Natural killer cell (primary cell): ENCODE results near the gene SMIM28. TPM values are rescaled to one million over a fixed set of nuclear protein-coding genes. Genes with fewer than 3 reads are reported as not detected.

Experiments used
- ATAC-seq, 3 donors: fragments of 150-1000 bp in 2 of 3; fragments of 200-7000 bp in 1 of 3; cut with Tn5 transposase; 1 replicate in 1 of 3; 2 replicates in 2 of 3; pipeline ENCODE4 v1.10.0; 2021; ENCODE audit warnings: mild to moderate bottlenecking in 2 of 3, moderate library complexity in 2 of 3
- DNase-seq, 2 donors: peaks; one replicate each; pipeline versions ENCODE4 v3.0.0 to v3.0.0-alpha.2; 2013 to 2021; ENCODE audit warnings: mixed read lengths in 1 of 2
- H3K27ac ChIP-seq: one replicate; pipeline ENCODE4 v1.5.1; 2013; ENCODE audit warnings: mild to moderate bottlenecking, low read length
- H3K27me3 ChIP-seq: one replicate; pipeline ENCODE4 v1.6.1; 2013; ENCODE audit warnings: low read length; ENCODE audit not compliant: control insufficient read depth, insufficient read depth
- H3K36me3 ChIP-seq: one replicate; pipeline ENCODE4 v1.6.1; 2013; ENCODE audit warnings: low read length; ENCODE audit not compliant: control insufficient read depth, insufficient read depth
- H3K4me1 ChIP-seq: one replicate; pipeline ENCODE4 v1.6.1; 2013; ENCODE audit warnings: low read length; ENCODE audit not compliant: control insufficient read depth, insufficient read depth
- H3K4me3 ChIP-seq: one replicate; pipeline ENCODE4 v1.5.1; 2013; ENCODE audit warnings: low read length
- H3K9me3 ChIP-seq: one replicate; pipeline ENCODE4 v1.6.1; 2013; ENCODE audit warnings: low read length; ENCODE audit not compliant: control insufficient read depth, insufficient read depth
- H3K27ac Mint-ChIP-seq, 2 donors: one replicate each; pipeline ENCODE4 v1.8.0; 2022; ENCODE audit warnings: mild to moderate bottlenecking in 2 of 2, mixed read lengths in 2 of 2, moderate library complexity in 1 of 2
- H3K27me3 Mint-ChIP-seq, 2 donors: one replicate each; pipeline ENCODE4 v1.8.0; 2022; ENCODE audit warnings: low read depth in 2 of 2, mixed read lengths in 2 of 2
- H3K36me3 Mint-ChIP-seq: one replicate; pipeline ENCODE4 v1.8.0; 2022; ENCODE audit warnings: mixed read lengths
- H3K4me1 Mint-ChIP-seq, 2 donors: one replicate each; pipeline ENCODE4 v1.8.0; 2022; ENCODE audit warnings: mixed read lengths in 2 of 2
- H3K4me3 Mint-ChIP-seq: one replicate; pipeline ENCODE4 v1.8.0; 2022; ENCODE audit warnings: mild to moderate bottlenecking, moderate library complexity, mixed read lengths
- H3K9me3 Mint-ChIP-seq, 2 donors: one replicate each; pipeline ENCODE4 v1.8.0; 2022; ENCODE audit warnings: mixed read lengths in 2 of 2
- CTCF ChIP-seq: fragments of 200-600 bp; IDR thresholded peaks from one replicate; pipeline ENCODE4 v1.8.0; 2022; ENCODE audit warnings: antibody characterized with exemption
- WGBS: methylation state at CpG from one replicate; pipeline ENCODE4 v1.1.7; 2013; ENCODE audit warnings: missing lambda C conversion rate; ENCODE audit not compliant: insufficient coverage; 5-methylcytosine and 5-hydroxymethylcytosine counted together
- intact Hi-C: fragments of 100-400 bp; cut with micrococcal nuclease; formaldehyde crosslinking; loops from one replicate; pipeline ENCODE4 v1.14.2; 2022
- total RNA-seq, 4 donors: library from RNA; stranded (reverse); fragments of 120-200 nt in 1 of 4; gene quantifications; one replicate each; pipeline versions ENCODE4 v1.2.3 to v1.2.4, GENCODE V29; 2013 to 2022

The SMIM28 gene
- total RNA-seq, 3 donors from 2014 or later (not counting 1 experiment from before 2014, with no cell fraction given) = not detected

- H3K4me3 ChIP-seq = no peak overlapping the region
- Mint-ChIP-seq H3K9me3 (no peaks in the 10 kb centered on the region), H3K4me1 (no peaks in the 10 kb centered on the region), H3K27me3 (peaks cover 0 to 6% of the 10 kb centered on the region in 2 donors), H3K27ac (no peak overlapping the region), H3K4me3 (no peak overlapping the region), H3K36me3 (no peaks in the 10 kb centered on the region)
- no peak overlapping the region for H3K27ac ChIP-seq
- no peaks in the 10 kb centered on the region for H3K36me3 ChIP-seq
- H3K27me3 ChIP-seq = no peaks in the 10 kb centered on the region
- no peaks in the 10 kb centered on the region for H3K4me1 ChIP-seq
- intact Hi-C loops = no loop called here
- WGBS = 88% methylated on average over 2 of the region's 2 CpGs
- H3K9me3 ChIP-seq = no peaks in the 10 kb centered on the region
- no peak for TF ChIP-seq CTCF
- no peak for ATAC-seq
- DNase-seq = no peak
Observed at GRCh38 chr6:138331984-138332383, 45.7 kb upstream of the SMIM28 start.

DNA sequence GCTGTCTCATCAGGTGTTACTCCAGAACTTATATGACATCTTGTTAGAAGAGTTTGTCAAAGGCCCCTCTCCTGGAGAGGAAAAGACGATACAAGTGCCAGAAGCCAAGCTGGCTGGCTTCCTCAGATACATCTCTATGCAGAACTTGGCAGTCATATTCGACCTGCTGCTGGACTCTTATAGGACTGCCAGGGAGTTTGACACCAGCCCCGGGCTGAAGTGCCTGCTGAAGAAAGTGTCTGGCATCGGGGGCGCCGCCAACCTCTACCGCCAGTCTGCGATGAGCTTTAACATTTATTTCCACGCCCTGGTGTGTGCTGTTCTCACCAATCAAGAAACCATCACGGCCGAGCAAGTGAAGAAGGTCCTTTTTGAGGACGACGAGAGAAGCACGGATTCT is 43.7 kb upstream of the SMIM28 start:
- Histone ChIP-seq H3K9me3 (no peaks in the 10 kb centered on the region), H3K27ac (no peak overlapping the region), H3K36me3 (no peaks in the 10 kb centered on the region), H3K4me3 (no peak overlapping the region), H3K4me1 (no peaks in the 10 kb centered on the region), H3K27me3 (no peaks in the 10 kb centered on the region)
- no peak for TF ChIP-seq CTCF
- Mint-ChIP-seq H3K4me1 (no peaks in the 10 kb centered on the region), H3K27me3 (peaks cover 0 to 6% of the 10 kb centered on the region in 2 donors), H3K36me3 (no peaks in the 10 kb centered on the region), H3K27ac (no peak overlapping the region), H3K4me3 (no peak overlapping the region), H3K9me3 (no peaks in the 10 kb centered on the region)
- ATAC-seq = no peak
- intact Hi-C loops = no loop called here
- WGBS = 92% methylated on average over 14 of the region's 14 CpGs
- DNase-seq = no peak

DNA sequence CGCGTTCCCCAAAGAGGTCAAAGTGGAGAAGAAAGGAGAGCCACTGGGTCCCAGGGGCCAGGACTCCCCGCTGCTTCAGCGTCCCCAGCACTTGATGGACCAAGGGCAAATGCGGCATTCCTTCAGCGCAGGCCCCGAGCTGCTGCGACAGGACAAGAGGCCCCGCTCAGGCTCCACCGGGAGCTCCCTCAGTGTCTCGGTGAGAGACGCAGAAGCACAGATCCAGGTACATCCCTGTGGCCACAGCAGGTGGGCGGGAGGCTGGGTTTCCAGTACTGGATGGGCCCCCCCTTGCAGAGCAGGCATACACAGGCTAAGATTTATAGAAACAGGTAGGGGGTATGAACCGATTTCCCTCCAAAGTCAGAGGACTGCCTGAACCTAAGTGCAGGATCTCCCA is 42.7 kb upstream of the SMIM28 start:
- 92% methylated on average over 14 of the region's 14 CpGs for WGBS
- no peaks in the 10 kb centered on the region for H3K36me3 Mint-ChIP-seq

More for the DNA sequence above, 42.7 kb upstream of the SMIM28 start:
- intact Hi-C loops = no loop called here
- Histone ChIP-seq H3K4me1 (no peaks in the 10 kb centered on the region), H3K36me3 (no peaks in the 10 kb centered on the region), H3K9me3 (no peaks in the 10 kb centered on the region), H3K27ac (no peak overlapping the region), H3K27me3 (no peaks in the 10 kb centered on the region), H3K4me3 (no peak overlapping the region)
- no peak for TF ChIP-seq CTCF
- peaks cover 0 to 6% of the 10 kb centered on the region in 2 donors for H3K27me3 Mint-ChIP-seq
- no peaks in the 10 kb centered on the region for H3K9me3 Mint-ChIP-seq
- H3K27ac Mint-ChIP-seq = no peak overlapping the region
- ATAC-seq (no peak), DNase-seq (no peak)
- no peak overlapping the region for H3K4me3 Mint-ChIP-seq
- H3K4me1 Mint-ChIP-seq = no peaks in the 10 kb centered on the region
